Liver (tissue), 3 donors: ENCODE measurements around the gene CGB7.

Source experiments
- ATF3 ChIP-seq: IDR thresholded peaks from 2 replicates; pipeline ENCODE4 v1.6.1; 2016; ENCODE audit warnings: antibody characterized with exemption
- CTCF ChIP-seq: fragments of 150-350 bp; IDR thresholded peaks from 2 replicates; pipeline ENCODE4 v1.5.1; 2017; ENCODE audit warnings: improper control_type of control experiment, low read depth, low read length; ENCODE audit not compliant: missing input control
- GABPA ChIP-seq, 2 donors: IDR thresholded peaks in 1 of 2; conservative IDR thresholded peaks in 1 of 2; 2 replicates each; pipeline ENCODE4 v1.6.1; 2016; ENCODE audit warnings: antibody characterized with exemption in 2 of 2, mild to moderate bottlenecking in 1 of 2, moderate library complexity in 1 of 2
- MAX ChIP-seq: IDR thresholded peaks from 2 replicates; pipeline ENCODE4 v1.6.1; 2016; ENCODE audit warnings: antibody characterized with exemption
- RAD21 ChIP-seq, 2 donors: IDR thresholded peaks; 2 replicates each; pipeline ENCODE4 v1.6.1; 2016; ENCODE audit warnings: antibody characterized with exemption in 2 of 2, mild to moderate bottlenecking in 2 of 2
- TF ChIP-seq, protein P1 (sequence below): IDR thresholded peaks from 2 replicates; pipeline ENCODE4 v1.6.1; 2016; ENCODE audit warnings: antibody characterized with exemption, mild to moderate bottlenecking
- donor health status: healthy.
- donor health status: healthy.

DNA sequence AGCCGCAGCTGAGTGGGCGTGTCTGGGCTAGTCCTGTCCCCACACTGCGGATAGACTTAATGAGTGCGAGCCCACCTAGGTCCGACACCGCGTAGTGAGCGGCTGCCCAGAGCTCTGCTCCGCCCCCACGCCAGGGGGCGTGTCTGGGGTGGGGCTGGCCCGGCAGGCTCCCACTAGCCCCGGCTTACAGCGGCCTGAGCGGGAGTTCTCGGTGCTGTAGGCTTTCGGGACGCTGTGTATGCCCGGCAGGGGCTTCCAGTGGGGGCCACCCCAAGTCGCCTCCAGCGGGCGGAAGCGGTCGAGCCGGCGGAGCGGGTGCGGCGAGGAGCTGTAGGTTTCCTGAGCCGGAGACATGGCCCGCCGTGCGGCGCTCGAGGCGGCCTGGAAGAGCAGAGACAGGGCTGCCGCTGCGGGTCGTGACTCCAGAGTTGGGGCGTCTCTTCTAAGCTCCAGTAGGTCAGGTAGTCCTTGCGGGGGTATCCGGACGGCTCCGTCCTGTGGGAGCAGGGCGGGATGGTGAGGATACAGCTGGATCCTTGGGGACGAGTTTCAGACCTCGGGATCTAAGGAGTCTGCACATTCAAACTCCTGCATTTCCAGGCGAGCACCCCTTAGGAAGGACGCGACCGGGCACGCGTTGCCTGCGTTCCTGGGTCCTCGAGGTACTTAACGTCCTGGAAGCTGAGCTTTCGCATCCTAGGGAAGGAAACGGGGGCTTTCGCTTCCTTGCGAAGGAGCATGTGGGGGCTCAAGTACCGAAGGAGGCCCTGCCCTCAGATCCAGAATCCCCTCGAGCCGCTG is 1.2 kb downstream of the CGB7 start:
- TF ChIP-seq CTCF, result no peak
- no peak for TF ChIP-seq GABPA (IDR thresholded peaks at IDR 0.05 in 1 of 2, conservative IDR thresholded peaks at IDR 0.05 in 1 of 2)
- no peak for TF ChIP-seq ATF3
- TF ChIP-seq MAX, result no peak
- TF ChIP-seq, protein P1, sequence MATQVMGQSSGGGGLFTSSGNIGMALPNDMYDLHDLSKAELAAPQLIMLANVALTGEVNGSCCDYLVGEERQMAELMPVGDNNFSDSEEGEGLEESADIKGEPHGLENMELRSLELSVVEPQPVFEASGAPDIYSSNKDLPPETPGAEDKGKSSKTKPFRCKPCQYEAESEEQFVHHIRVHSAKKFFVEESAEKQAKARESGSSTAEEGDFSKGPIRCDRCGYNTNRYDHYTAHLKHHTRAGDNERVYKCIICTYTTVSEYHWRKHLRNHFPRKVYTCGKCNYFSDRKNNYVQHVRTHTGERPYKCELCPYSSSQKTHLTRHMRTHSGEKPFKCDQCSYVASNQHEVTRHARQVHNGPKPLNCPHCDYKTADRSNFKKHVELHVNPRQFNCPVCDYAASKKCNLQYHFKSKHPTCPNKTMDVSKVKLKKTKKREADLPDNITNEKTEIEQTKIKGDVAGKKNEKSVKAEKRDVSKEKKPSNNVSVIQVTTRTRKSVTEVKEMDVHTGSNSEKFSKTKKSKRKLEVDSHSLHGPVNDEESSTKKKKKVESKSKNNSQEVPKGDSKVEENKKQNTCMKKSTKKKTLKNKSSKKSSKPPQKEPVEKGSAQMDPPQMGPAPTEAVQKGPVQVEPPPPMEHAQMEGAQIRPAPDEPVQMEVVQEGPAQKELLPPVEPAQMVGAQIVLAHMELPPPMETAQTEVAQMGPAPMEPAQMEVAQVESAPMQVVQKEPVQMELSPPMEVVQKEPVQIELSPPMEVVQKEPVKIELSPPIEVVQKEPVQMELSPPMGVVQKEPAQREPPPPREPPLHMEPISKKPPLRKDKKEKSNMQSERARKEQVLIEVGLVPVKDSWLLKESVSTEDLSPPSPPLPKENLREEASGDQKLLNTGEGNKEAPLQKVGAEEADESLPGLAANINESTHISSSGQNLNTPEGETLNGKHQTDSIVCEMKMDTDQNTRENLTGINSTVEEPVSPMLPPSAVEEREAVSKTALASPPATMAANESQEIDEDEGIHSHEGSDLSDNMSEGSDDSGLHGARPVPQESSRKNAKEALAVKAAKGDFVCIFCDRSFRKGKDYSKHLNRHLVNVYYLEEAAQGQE, result no peak
- no peak for TF ChIP-seq RAD21 (IDR thresholded peaks at IDR 0.05)
